Hepatocyte (in vitro differentiated cells): ENCODE data around the gene RNF175.

Experiments used
- CTCF ChIP-seq: fragments of 200-600 bp; sonication (generic); IDR thresholded peaks from 2 replicates; pipeline ENCODE4 v1.5.1; 2016; ENCODE audit warnings: antibody characterized with exemption, mild to moderate bottlenecking; ENCODE audit not compliant: poor library complexity
- EZH2 ChIP-seq: fragments of 200-600 bp; sonication (generic); IDR thresholded peaks from 2 replicates; pipeline ENCODE4 v1.6.1; 2016; ENCODE audit warnings: antibody characterized with exemption, mild to moderate bottlenecking, borderline replicate concordance
- EZH2phosphoT487 ChIP-seq: fragments of 200-600 bp; sonication (generic); IDR thresholded peaks from one replicate; pipeline ENCODE4 v1.6.1; 2018; ENCODE audit warnings: antibody characterized with exemption, mild to moderate bottlenecking, low read depth, moderate library complexity; ENCODE audit not compliant: unreplicated experiment, severe bottlenecking

GRCh38 chr4:153794006-153794405 is 34.2 kb upstream of the RNF175 start:
- TF ChIP-seq CTCF (no peak), EZH2 (no peak), EZH2phosphoT487 (no peak)
